SK-N-SH treated with all-trans-retinoic acid at 6 μM for 48 hours (cell line): ENCODE results near the gene TEP1.

Experiments used
- ATAC-seq: fragments of 200-7000 bp; cut with Tn5 transposase; 3 replicates; pipeline ENCODE4 v1.9.1; 2020; ENCODE audit warnings: mild to moderate bottlenecking, moderate library complexity
- ARNTL ChIP-seq: fragments of 450-650 bp; formaldehyde crosslinking; IDR thresholded peaks from 2 replicates; pipeline ENCODE4 v1.5.0; 2020; ENCODE audit warnings: low read depth, mild to moderate bottlenecking, moderate library complexity, borderline replicate concordance
- BACH2 ChIP-seq: fragments of 250-450 bp; sonication (Bioruptor Pico); IDR thresholded peaks from 2 replicates; pipeline ENCODE4 v1.9.0; 2021; ENCODE audit warnings: mild to moderate bottlenecking, borderline replicate concordance
- CREB5 ChIP-seq: fragments of 250-450 bp; sonication (Bioruptor Pico); IDR thresholded peaks from 2 replicates; pipeline ENCODE4 v1.5.1; 2020; ENCODE audit warnings: low read depth, mild to moderate bottlenecking, moderate library complexity
- CSDC2 ChIP-seq: fragments of 250-450 bp; sonication (Bioruptor Pico); IDR thresholded peaks from 2 replicates; pipeline ENCODE4 v1.5.0; 2020; ENCODE audit warnings: mild to moderate bottlenecking, moderate library complexity
- GLIS3 ChIP-seq: fragments of 250-450 bp; sonication (Bioruptor Pico); IDR thresholded peaks from 2 replicates; pipeline ENCODE4 v1.5.0; 2020; ENCODE audit warnings: mild to moderate bottlenecking, moderate library complexity
- ISL1 ChIP-seq: fragments of 250-450 bp; sonication (Bioruptor Pico); IDR thresholded peaks from 2 replicates; pipeline ENCODE4 v2.1.2; 2022; ENCODE audit warnings: mild to moderate bottlenecking, moderate library complexity
- OSR1 ChIP-seq: fragments of 250-450 bp; sonication (Bioruptor Pico); IDR thresholded peaks from 2 replicates; pipeline ENCODE4 v1.8.0; 2022; ENCODE audit warnings: moderate library complexity, mild to moderate bottlenecking, inconsistent platforms
- PATZ1 ChIP-seq: fragments of 250-450 bp; sonication (Bioruptor Pico); IDR thresholded peaks from 2 replicates; pipeline ENCODE4 v1.8.0; 2020; ENCODE audit warnings: mild to moderate bottlenecking, moderate library complexity, borderline replicate concordance
- POU6F1 ChIP-seq: fragments of 250-450 bp; sonication (Bioruptor Pico); IDR thresholded peaks from 2 replicates; pipeline ENCODE4 v1.8.0; 2021; ENCODE audit warnings: low read depth, mild to moderate bottlenecking, moderate library complexity, borderline replicate concordance
- PPARA ChIP-seq: fragments of 250-450 bp; sonication (Bioruptor Pico); IDR thresholded peaks from 2 replicates; pipeline ENCODE4 v1.5.0; 2020; ENCODE audit warnings: mild to moderate bottlenecking, borderline replicate concordance
- RARB ChIP-seq: fragments of 250-450 bp; sonication (Bioruptor Pico); IDR thresholded peaks from 2 replicates; pipeline ENCODE4 v1.8.0; 2021; ENCODE audit warnings: mild to moderate bottlenecking, moderate library complexity
- SNAI2 ChIP-seq: fragments of 250-450 bp; sonication (Bioruptor Pico); IDR thresholded peaks from 2 replicates; pipeline ENCODE4 v1.5.0; 2020; ENCODE audit warnings: mild to moderate bottlenecking, moderate library complexity
- TCF4 ChIP-seq: fragments of 250-450 bp; sonication (Bioruptor Pico); IDR thresholded peaks from 2 replicates; pipeline ENCODE4 v1.8.0; 2021; ENCODE audit warnings: mild to moderate bottlenecking, moderate library complexity, borderline replicate concordance
- TOX ChIP-seq: fragments of 250-450 bp; sonication (Bioruptor Pico); IDR thresholded peaks from 2 replicates; pipeline ENCODE4 v1.8.0; 2021; ENCODE audit warnings: mild to moderate bottlenecking, moderate library complexity, borderline replicate concordance
- TSHZ2 ChIP-seq: fragments of 250-450 bp; sonication (Bioruptor Pico); IDR thresholded peaks from 2 replicates; pipeline ENCODE4 v1.5.0; 2020; ENCODE audit warnings: mild to moderate bottlenecking, moderate library complexity
- ZC3H10 ChIP-seq: fragments of 250-450 bp; sonication (Bioruptor Pico); IDR thresholded peaks from 2 replicates; pipeline ENCODE4 v1.5.1; 2021; ENCODE audit warnings: mild to moderate bottlenecking, moderate library complexity
- ZFP3 ChIP-seq: fragments of 250-450 bp; sonication (Bioruptor Pico); IDR thresholded peaks from 2 replicates; pipeline ENCODE4 v1.5.0; 2020; ENCODE audit warnings: mild to moderate bottlenecking, moderate library complexity
- ZFP30 ChIP-seq: fragments of 450-650 bp; formaldehyde crosslinking; IDR thresholded peaks from 2 replicates; pipeline ENCODE4 v1.5.0; 2022; ENCODE audit warnings: mild to moderate bottlenecking, moderate library complexity
- ZNF70 ChIP-seq: fragments of 450-650 bp; formaldehyde crosslinking; IDR thresholded peaks from 2 replicates; pipeline ENCODE4 v1.5.0; 2020; ENCODE audit warnings: mild to moderate bottlenecking, moderate library complexity
- ZNF8 ChIP-seq: fragments of 450-650 bp; formaldehyde crosslinking; IDR thresholded peaks from 2 replicates; pipeline ENCODE4 v1.5.0; 2020; ENCODE audit warnings: mild to moderate bottlenecking, moderate library complexity

Gene TEP1

GRCh38 chr14:20458031-20458789 lies 44.9 kb upstream of the TEP1 start:
- TF ChIP-seq SNAI2 (CRISPR knock-in tag) (no peak), ARNTL (CRISPR knock-in tag) (no peak), TSHZ2 (no peak), OSR1 (CRISPR knock-in tag) (no peak), TCF4 (CRISPR knock-in tag) (no peak), ZC3H10 (CRISPR knock-in tag) (no peak), CREB5 (CRISPR knock-in tag) (no peak), RARB (CRISPR knock-in tag) (no peak), ZFP3 (CRISPR knock-in tag) (no peak), PATZ1 (CRISPR knock-in tag) (no peak)
- no peak for ATAC-seq

- TF ChIP-seq ARNTL (CRISPR knock-in tag) (no peak), TOX (CRISPR knock-in tag) (no peak), POU6F1 (CRISPR knock-in tag) (no peak), GLIS3 (CRISPR knock-in tag) (no peak), PPARA (CRISPR knock-in tag) (no peak), BACH2 (CRISPR knock-in tag) (no peak), ZC3H10 (CRISPR knock-in tag) (no peak), CREB5 (CRISPR knock-in tag) (no peak), OSR1 (CRISPR knock-in tag) (no peak), ISL1 (CRISPR knock-in tag) (no peak), ZNF70 (CRISPR knock-in tag) (no peak), RARB (CRISPR knock-in tag) (no peak), ZFP30 (no peak), ZFP3 (CRISPR knock-in tag) (no peak), SNAI2 (CRISPR knock-in tag) (no peak), ZNF8 (CRISPR knock-in tag) (no peak), TCF4 (CRISPR knock-in tag) (no peak), TSHZ2 (no peak), CSDC2 (CRISPR knock-in tag) (no peak)
- TF ChIP-seq, all 23 proteins: peak for 0
- ATAC-seq, result no peak
Measured at GRCh38 chr14:20456971-20457370, 43.7 kb upstream of the TEP1 start.
